GM18519 (cell line): ENCODE results near the gene FAM181B.

Experiments used
- ATAC-seq: cut with Tn5 transposase; IDR thresholded peaks from one replicate; pipeline ENCODE4 v1.9.1; 2021; ENCODE audit warnings: mild to moderate bottlenecking, moderate library complexity; ENCODE audit not compliant: unreplicated experiment, low FRiP score

Gene FAM181B, protein sequence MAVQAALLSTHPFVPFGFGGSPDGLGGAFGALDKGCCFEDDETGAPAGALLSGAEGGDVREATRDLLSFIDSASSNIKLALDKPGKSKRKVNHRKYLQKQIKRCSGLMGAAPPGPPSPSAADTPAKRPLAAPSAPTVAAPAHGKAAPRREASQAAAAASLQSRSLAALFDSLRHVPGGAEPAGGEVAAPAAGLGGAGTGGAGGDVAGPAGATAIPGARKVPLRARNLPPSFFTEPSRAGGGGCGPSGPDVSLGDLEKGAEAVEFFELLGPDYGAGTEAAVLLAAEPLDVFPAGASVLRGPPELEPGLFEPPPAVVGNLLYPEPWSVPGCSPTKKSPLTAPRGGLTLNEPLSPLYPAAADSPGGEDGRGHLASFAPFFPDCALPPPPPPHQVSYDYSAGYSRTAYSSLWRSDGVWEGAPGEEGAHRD

GRCh38 chr11:82733444-82734119 lies at the start of gene FAM181B:
Gene FAM181B, minus strand, starts transcription at chr11:82733864. Its CDS starts 135 bp downstream, at chr11:82733729.
- ATAC-seq = no peak

DNA sequence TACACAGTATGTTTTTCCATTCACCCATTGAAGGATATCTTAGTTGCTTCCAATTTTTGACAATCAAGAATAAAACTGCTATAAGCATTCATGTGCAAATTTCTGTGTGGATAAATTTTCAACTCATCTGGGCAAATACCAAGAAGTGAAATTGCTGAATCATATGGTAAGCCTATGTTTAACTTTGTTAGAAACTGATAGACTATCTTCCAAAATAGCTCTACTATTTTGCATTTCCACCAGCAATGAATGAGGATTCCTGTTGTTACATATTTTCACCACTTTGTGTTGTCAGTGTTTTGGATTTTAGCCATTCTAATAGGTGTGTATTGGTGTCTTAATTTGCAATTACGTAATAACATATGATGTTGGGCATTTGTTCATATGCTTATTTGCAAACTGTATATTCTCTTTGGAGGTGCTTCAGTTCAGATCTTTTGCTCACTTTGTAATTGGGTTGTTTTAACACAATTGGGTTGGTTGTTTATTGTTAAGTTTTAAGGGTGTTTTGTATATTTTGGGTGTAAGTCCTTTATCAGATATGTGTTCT lies 49.2 kb upstream of the FAM181B start:
- no peak for ATAC-seq

DNA sequence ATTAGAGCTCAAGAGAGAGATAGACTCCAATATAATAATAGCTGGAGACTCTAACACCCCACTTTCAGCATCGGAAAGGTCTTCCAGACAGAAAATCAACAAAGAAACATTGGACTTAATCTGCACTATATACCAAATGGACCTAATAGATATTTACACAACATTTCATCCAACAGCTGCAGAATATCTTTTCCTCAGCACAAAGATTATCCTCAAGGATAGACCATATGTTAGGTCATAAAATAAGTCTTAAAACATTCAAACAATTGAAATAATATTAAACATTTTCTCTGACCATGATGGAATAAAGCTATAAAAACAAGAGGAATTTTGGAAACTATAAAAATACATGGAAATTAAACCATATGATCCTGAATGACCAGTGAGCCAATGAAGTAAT lies 45.1 kb upstream of the FAM181B start:
- no peak for ATAC-seq

GRCh38 chr11:82776377-82776776 lies 42.7 kb upstream of the FAM181B start:
- no peak for ATAC-seq

GRCh38 chr11:82775736-82776346 lies 42.2 kb upstream of the FAM181B start:
- ATAC-seq = peak; percentile 92

DNA sequence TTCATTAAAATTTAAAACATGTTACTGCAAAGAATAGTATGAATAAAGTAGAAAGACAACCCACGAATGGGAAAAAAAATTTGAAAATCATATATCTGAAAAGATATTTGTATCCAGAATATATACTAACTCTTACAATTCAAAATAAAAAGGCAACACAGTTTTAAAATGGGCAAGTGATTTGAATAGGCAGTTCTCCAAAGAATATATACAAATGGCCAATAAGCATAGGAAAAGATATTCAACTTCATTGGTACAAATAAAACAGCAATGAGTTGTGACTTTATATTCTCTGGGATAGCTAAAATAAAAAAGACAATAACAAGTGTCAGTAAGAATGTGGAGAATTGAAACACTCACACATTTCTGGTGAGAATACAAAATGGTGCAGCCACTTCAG lies 41.6 kb upstream of the FAM181B start:
- no peak for ATAC-seq

- ATAC-seq = no peak
Measured at GRCh38 chr11:82771781-82772180, 38.1 kb upstream of the FAM181B start.

DNA sequence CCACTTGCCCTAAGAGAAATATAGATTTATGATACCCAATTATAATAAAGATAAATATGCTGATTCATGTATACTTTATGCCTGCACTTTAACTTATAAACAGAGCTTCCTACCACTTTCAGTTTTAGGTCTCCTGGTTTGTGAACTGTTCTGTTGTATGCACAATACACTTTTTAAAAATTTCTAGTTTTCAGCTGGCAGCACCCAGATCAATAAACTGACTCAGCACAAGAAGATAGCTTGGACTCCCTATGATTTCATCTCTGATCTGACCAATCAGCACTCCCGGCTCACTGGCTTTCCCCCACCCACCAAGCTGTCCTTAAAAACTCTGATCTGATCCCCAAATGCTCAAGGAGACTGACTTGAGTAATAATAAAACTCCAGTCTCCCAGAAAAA lies 33.5 kb upstream of the FAM181B start:
- ATAC-seq = no peak

DNA sequence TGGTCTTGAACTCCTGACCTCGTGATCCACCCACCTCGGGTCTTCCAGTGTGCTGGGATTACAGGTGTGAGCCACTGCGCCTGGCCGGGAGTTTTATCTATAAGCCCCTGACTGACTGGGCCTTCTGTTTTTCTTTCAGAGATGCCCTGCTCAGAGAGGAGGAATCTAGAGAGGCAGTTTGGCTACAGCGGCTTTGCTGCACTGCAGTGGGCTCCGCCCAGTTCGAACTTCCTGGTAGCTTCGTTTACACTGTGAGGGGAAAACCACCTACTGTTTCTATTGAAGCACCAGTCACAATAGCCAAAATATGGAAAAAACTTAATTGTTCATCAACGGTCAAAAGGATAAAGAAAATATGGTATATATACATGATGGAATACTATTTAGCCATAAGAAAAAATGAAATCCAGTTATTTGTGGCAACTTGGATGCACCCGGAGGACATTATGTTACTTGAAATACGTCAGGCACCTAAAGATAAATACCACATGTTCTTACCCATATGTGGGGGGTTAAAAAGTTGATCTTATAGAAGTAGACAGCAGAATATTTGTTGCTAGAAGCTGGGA lies 31.9 kb upstream of the FAM181B start:
- ATAC-seq = no peak

DNA sequence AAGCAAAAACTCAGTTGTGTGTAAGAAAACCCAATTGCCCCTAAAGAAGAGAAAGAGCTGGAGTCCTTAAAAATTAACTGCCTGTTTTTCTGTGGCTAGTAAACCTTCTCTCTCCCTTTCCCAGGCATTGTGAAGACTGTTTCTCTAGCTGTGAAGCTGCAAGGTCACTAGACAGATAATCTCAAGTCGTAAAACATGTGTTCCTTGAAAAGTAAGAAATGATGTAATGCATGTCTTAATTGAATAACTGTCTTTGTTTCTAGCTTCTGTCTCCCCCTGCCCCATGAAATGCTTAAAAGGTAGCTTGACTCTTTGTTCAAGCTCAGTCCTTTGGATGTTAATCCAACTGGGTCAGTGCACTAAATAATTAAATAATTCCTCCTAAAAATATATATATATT lies 29.5 kb upstream of the FAM181B start:
- ATAC-seq = no peak

DNA sequence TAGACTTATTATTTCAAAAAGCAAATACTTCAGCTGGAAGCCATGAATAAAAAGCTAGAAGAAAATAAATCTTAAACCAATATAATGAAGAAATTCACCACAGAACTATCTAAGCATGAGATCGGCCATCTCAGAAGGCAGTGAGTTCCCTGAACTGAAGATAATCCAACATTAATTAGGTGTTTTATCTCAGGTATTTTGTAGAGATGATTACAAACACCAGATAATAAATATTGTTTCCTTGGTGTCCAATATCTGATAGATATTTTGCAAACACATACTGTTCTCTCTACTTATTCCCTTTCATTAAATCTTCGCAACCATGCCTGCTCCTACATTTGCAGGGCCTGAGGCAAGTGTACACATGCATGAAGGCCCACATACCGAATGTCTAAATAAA lies 26.0 kb upstream of the FAM181B start:
- ATAC-seq = no peak

DNA sequence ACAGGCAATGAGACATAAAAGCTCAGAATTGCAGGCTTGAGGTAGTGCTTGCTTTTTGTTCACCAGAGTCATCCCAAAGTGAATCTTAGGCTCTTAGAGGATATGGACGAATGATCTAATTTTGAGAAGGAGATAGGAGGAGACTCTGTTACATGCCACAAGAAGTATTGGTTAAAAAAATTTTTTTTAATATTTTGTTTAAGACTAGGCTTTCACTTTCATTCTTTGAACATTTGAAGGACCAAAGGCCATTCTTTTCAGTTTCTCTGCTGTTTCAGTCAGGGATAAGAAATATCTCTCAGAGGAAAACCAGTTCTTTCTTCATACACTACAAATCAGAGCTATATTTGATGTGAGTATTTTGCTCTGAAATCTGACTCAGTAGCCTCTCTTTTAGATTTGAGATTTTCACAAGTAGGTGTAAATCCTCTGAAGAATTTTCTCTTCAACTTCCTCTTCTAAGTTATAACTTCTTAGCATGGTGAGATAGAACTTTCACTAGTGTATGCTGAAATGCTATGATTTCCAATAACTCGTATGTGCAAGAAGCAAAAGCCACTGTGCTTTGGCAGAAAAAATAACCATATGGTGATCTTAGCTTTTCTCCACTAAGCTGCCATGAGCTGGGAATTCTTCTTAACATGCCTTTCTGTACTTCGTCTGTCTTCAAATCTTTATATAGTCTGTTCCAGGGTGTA lies 24.1 kb upstream of the FAM181B start:
- no peak for ATAC-seq

DNA sequence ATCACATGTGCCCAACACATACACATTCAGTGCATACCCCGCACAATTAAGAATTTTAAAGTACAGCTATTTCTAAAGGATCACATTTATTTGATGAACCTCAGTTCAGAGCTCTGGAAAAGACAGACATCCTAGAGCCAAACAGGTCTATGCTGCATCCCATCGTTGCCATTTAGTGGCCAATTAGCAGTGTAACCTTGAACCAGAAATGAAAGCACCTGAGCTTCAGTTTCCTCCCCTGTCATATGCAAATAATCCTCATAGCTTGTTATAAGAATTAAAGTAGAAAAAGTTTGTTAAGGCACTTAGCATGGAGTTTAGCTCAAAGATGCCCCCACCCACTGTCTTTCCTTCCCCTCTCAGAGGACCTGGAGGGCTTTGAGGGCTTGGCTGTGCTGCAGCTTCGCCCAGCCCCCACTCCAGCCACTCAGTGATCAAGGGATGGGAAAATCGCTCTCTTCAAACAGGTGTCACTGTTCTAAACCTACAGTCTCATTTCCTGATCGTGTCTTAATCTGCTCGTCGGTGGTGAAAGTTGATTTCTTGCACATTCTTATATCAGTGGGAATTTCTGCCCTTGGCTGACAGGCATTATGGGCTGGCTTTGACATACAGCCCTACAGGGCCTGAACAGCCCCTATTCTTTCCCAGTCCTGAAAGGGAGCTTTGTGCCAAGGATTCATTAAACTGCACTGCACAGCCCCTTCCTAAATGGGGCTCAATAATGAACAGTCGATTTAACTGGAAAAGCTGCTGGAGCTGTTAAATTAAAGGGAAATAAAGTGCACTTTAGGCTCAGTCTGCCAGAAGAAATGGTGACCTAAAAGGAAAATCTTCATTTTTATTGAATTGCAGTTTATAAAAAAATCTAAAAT lies 23.3 kb upstream of the FAM181B start:
- ATAC-seq = no peak

DNA sequence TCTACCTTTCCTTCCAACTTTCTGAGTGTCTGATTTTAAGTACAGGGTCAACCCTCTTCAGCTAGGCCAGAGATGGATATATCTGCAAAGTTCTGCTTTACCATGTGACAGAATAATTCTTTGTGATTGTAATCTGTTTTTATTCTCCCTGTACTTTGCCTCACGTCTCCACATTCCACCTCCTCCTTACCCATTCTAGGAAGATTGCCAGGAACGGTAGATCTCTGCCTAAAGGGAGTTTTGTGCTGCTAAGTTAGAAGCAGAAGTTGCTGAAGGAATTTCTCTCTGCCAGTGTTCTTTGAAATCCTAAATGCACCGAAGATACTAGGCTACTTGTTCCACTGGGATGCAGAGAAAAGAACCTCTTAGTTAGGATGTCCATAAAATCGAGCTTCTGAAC lies 20.7 kb upstream of the FAM181B start:
- ATAC-seq = no peak

DNA sequence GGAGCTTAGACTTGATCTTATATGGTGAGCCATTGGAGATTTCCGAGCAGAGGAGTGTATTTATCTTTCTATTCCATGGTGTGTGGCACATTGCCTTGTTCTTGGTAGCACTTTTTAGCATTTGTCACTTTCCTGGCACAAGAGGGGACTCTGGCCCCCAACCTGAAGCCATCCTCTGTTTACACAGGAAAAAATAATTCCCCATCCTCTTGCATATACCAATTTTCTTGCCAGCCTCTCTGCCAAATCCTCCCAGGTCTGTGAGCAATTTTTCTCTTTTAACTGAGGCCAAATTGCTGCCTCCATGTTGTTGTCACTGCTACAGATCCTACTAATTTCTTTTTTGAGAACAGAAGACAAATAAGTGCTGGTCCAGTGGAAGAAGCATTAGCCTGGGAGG lies 20.3 kb upstream of the FAM181B start:
- no peak for ATAC-seq

DNA sequence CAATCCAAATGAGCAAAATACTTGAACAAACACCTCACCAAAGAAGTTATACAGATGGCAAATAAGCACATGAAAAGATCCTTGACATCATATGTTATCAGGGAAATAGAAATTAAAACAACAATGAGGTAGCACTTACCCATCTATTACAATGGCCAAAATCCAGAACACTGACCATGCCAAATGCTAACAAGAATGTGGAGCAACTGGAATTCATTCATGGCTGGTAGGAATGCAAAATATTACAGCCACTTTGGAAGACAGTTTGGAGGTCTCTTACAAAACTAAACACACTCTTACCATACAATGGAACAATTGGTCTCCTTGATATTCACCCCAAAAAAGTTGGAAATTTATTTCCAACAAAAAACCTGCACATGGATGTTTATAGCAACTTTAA lies 19.1 kb upstream of the FAM181B start:
- no peak for ATAC-seq

- no peak for ATAC-seq
Measured at GRCh38 chr11:82750643-82751139, 17.0 kb upstream of the FAM181B start.

DNA sequence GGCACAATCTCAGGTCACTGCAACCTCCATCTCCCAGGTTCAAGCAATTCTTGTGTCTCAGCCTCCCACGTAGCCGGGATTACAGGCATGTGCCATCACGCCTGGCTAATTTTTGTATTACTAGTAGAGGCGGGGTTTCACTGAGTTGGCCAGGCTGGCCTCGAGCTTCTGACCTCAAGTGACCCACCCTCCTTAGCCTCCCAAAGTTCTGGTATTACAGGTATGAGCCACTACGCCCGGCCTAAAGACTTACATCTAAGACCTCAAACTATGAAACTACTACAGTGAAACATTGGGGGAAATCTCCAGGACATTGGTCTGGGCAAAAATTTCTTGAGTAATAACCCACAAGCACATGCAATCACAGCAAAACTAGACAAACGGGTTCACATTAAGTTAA lies 13.8 kb upstream of the FAM181B start:
- no peak for ATAC-seq

GRCh38 chr11:82738091-82738490 lies 4.4 kb upstream of the FAM181B start:
- ATAC-seq = no peak
